PC-9 (cell line): ENCODE data around the gene STUB1. TPM values are rescaled to one million over a fixed set of nuclear protein-coding genes. Genes with fewer than 3 reads are reported as not detected.

Experiments used
- BruUV-seq: library from RNA; stranded (reverse); fragments of 400-500 nt; replicated peaks from 2 replicates; lab custom pipeline; 2021; lab: Mats Ljungman, UMichigan
- CTCF ChIA-PET: fragments of 300-600 bp; sonication (Branson Sonifier 250); formaldehyde crosslinking; loops from one replicate; lab custom pipeline; 2022; ENCODE audit warnings: antibody characterized with exemption; lab: Charles Lee
- POLR2A ChIA-PET: fragments of 300-600 bp; sonication (Branson Sonifier 250); formaldehyde crosslinking; loops from one replicate; lab custom pipeline; 2022; ENCODE audit warnings: antibody characterized with exemption; ENCODE audit not compliant: unreplicated experiment; lab: Charles Lee
- DNase-seq, 2 experiments: peaks; one replicate each; pipeline versions ENCODE4 v3.0.0 to v3.0.0-alpha.2; 2015 to 2022; ENCODE audit warnings: mixed read lengths in 1 of 2
- H2AFZ ChIP-seq: fragments of 200-600 bp; sonication (generic); 2 replicates; pipeline ENCODE4 v1.8.1; 2017; ENCODE audit warnings: antibody characterized with exemption
- H3F3A ChIP-seq: fragments of 200-600 bp; sonication (generic); 2 replicates; pipeline ENCODE4 v1.8.1; 2017; ENCODE audit warnings: antibody characterized with exemption, mild to moderate bottlenecking, low read depth; ENCODE audit not compliant: insufficient read depth
- H3K27ac ChIP-seq: fragments of 200-600 bp; sonication (generic); 2 replicates; pipeline ENCODE4 v1.6.1; 2016; ENCODE audit warnings: mixed run types
- H3K27me3 ChIP-seq: fragments of 200-600 bp; sonication (generic); 2 replicates; pipeline ENCODE4 v1.6.1; 2016; ENCODE audit warnings: low read depth, mixed run types; ENCODE audit not compliant: insufficient read depth
- H3K36me3 ChIP-seq: fragments of 200-600 bp; sonication (generic); 2 replicates; pipeline ENCODE4 v1.6.1; 2016; ENCODE audit warnings: low read depth, mixed run types
- H3K4me1 ChIP-seq: fragments of 200-600 bp; sonication (generic); replicated peaks from 2 replicates; pipeline ENCODE4 v1.6.1; 2016; ENCODE audit warnings: mixed run types; ENCODE audit not compliant: insufficient read depth
- H3K4me2 ChIP-seq: fragments of 200-600 bp; sonication (generic); 2 replicates; pipeline ENCODE4 v1.6.1; 2017; ENCODE audit warnings: mixed run types
- H3K4me3 ChIP-seq: fragments of 200-600 bp; sonication (generic); 2 replicates; pipeline ENCODE4 v1.6.1; 2016; ENCODE audit warnings: mixed run types
- H3K79me2 ChIP-seq: fragments of 200-600 bp; sonication (generic); 2 replicates; pipeline ENCODE4 v1.6.1; 2017; ENCODE audit warnings: low read depth, mixed run types
- H3K9me2 ChIP-seq: fragments of 200-600 bp; sonication (generic); 2 replicates; pipeline ENCODE4 v1.8.1; 2017; ENCODE audit warnings: mild to moderate bottlenecking; ENCODE audit not compliant: insufficient read depth
- H3K9me3 ChIP-seq: fragments of 200-600 bp; sonication (generic); 2 replicates; pipeline ENCODE4 v1.8.1; 2016; ENCODE audit warnings: low read depth; ENCODE audit not compliant: insufficient read depth
- H4K20me1 ChIP-seq: fragments of 200-600 bp; sonication (generic); 2 replicates; pipeline ENCODE4 v1.8.1; 2017; ENCODE audit not compliant: insufficient read depth
- EZH2 ChIP-seq: fragments of 200-600 bp; sonication (generic); IDR thresholded peaks from 2 replicates; pipeline ENCODE4 v1.8.0; 2017; ENCODE audit warnings: antibody characterized with exemption, low read depth
- intact Hi-C: fragments of 100-400 bp; cut with micrococcal nuclease; formaldehyde crosslinking; loops from one replicate; pipeline ENCODE4 v1.10.0; 2022; ENCODE audit not compliant: unreplicated experiment
- total RNA-seq: library from RNA; stranded (reverse); gene quantifications from 2 replicates; pipeline ENCODE4 v1.2.3, GENCODE V29; 2021
- TF ChIP-seq, protein P1 (sequence below): fragments of 200-600 bp; sonication (generic); conservative IDR thresholded peaks from 2 replicates; pipeline ENCODE4 v1.6.1; 2017; ENCODE audit warnings: mixed run types, antibody characterized with exemption, mild to moderate bottlenecking, moderate library complexity

STUB1 gene
- total RNA-seq, 1 experiment from 2014 or later, result 174 TPM

DNA sequence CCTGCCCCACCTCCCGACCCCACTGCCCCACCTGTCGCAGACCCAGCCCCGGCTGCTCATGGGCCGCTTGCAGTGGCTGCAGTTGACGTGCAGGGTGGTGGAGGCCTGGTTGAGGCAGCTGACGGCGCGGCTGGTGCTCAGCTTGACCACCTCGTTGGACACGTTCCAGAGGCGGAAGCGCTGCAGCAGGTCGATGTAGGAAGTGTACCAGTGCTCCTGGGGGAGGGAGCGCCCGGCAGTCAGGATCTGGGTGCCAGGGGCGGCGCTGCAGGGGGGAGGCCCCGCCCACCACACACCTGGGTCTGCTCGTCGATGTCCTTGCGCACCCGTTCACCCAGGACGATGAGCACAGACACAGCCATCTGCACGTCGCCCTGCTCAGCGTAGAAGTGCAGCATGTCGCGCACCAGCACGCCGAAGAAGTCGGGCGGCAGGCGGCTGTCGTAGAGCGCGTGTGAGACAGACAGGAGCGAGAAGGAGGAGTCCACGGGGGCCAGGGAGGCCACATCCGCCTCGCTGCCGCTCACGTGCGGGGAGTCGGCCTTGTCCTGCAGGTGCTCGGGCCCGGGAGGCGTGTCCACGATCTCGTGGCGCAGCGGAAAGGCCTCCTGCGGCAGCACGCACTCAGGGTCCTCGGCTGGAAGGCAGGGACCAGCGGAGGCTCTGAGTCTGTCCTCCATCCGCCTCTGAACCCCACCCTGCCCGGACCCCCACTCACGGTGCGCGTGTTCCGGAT, 4.9 kb downstream of the STUB1 start:
- peaks cover 31% of the 10 kb centered on the region; the same call in 1 of the 2 replicates for H3F3A ChIP-seq
- H3K4me3 ChIP-seq, result no peak overlapping the region
- H3K4me2 ChIP-seq, result peak overlapping the region; percentile 86
- H3K27me3 ChIP-seq, result no peaks in the 10 kb centered on the region
- DNase-seq, result no peak
- no peak overlapping the region for H2AFZ ChIP-seq
- H3K4me1 ChIP-seq, result peaks cover 41% of the 10 kb centered on the region
- peaks cover 45% of the 10 kb centered on the region for H3K79me2 ChIP-seq
- no TSS peak for BruUV-seq
- no peaks in the 10 kb centered on the region; the same call in 1 of the 2 replicates for H3K36me3 ChIP-seq
- H4K20me1 ChIP-seq, result peaks cover 30% of the 10 kb centered on the region
- intact Hi-C loops, result loop anchor here (5.0 kb wide), 1 partner anchor 158 kb away; the partner anchor contains the start of gene CAPN15
- H3K27ac ChIP-seq, result no peak overlapping the region
- no peaks in the 10 kb centered on the region for H3K9me3 ChIP-seq
- TF ChIP-seq, protein P1, sequence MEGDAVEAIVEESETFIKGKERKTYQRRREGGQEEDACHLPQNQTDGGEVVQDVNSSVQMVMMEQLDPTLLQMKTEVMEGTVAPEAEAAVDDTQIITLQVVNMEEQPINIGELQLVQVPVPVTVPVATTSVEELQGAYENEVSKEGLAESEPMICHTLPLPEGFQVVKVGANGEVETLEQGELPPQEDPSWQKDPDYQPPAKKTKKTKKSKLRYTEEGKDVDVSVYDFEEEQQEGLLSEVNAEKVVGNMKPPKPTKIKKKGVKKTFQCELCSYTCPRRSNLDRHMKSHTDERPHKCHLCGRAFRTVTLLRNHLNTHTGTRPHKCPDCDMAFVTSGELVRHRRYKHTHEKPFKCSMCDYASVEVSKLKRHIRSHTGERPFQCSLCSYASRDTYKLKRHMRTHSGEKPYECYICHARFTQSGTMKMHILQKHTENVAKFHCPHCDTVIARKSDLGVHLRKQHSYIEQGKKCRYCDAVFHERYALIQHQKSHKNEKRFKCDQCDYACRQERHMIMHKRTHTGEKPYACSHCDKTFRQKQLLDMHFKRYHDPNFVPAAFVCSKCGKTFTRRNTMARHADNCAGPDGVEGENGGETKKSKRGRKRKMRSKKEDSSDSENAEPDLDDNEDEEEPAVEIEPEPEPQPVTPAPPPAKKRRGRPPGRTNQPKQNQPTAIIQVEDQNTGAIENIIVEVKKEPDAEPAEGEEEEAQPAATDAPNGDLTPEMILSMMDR, result no peak
- TF ChIP-seq EZH2, result no peak
- ChIA-PET POLR2A (no interaction called here), CTCF (no interaction called here)
- H3K9me2 ChIP-seq, result no peaks in the 10 kb centered on the region

DNA sequence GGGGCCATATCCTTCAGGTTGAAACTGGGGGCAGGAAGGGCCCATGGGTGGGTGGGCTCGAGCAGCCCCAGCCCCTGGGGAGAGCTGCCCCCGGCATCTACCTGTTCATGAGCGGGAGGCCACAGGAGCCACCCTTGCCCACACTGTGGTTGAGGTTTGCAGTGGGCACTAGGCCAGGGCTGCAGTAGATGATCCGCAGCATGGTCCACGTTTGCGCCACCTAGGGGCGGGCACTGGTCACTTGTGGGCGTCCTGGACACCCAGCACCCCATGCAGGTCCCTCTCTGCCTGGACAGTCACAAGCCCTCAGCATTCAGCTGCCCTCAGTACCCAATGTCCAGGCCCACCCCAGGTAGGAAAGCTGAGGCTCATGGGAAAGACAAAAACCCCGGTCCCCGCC, 5.8 kb downstream of the STUB1 start:
- BruUV-seq, result no TSS peak
- intact Hi-C loops, result no loop called here
- Histone ChIP-seq H3K9me2 (no peaks in the 10 kb centered on the region), H3K4me3 (no peak overlapping the region), H3K9me3 (no peaks in the 10 kb centered on the region), H3K4me1 (peaks cover 46% of the 10 kb centered on the region), H3K36me3 (no peaks in the 10 kb centered on the region; the same call in 1 of the 2 replicates), H2AFZ (no peak overlapping the region), H3F3A (peaks cover 32% of the 10 kb centered on the region; the same call in 1 of the 2 replicates), H3K27me3 (no peaks in the 10 kb centered on the region), H4K20me1 (peaks cover 26% of the 10 kb centered on the region), H3K27ac (no peak overlapping the region), H3K79me2 (peaks cover 41% of the 10 kb centered on the region), H3K4me2 (no peak overlapping the region)
- ChIA-PET POLR2A (no interaction called here), CTCF (no interaction called here)
- DNase-seq, result peak in 1 of 2 experiments; percentile 65
- TF ChIP-seq EZH2, result no peak
- TF ChIP-seq, protein P1, result peak; percentile 71

DNA sequence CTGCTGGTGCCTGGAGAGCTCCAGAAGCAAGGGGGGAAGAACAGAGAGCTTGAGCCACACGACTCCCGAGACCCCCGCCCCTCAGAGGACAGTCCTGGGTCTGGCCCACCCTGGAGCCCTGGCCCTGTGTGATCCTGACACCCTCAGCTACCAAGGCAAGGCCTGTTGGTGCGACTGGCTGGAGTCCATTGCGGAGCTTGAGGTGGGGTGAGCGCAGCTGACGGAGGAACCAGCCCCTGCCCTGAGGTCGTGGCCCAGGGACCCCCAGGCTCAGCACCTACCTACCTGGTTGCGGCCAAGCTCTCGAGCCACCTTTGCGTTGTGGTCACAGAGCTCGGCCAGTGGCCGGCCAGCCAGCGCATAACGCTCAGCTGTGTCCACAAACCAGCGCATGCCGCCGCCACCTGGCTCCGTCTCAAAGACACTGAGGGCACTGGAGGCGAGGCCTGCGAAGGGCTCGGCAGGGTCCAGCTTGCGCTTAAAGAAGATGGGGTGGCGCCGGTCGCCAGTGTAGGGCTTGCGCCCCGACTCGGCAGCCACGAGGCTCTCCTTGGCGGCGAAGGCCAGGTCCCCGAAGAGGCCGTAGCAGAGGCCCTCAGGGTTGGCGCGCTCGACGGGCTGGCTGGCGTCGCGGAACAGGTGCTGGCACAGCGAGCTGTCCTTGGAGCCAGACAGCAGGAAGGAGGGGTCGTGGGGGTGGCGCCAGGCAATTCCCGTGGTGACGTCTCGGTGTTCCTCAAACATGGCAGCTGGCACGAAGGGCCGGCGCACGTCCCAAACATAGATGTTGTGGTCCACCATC, 6.5 kb downstream of the STUB1 start:
- H3K4me1 ChIP-seq, result peaks cover 43% of the 10 kb centered on the region
- intact Hi-C loops, result no loop called here
- H3K9me3 ChIP-seq, result no peaks in the 10 kb centered on the region
- H3K36me3 ChIP-seq, result no peaks in the 10 kb centered on the region; the same call in 1 of the 2 replicates
- H2AFZ ChIP-seq, result no peak overlapping the region
- DNase-seq, result no peak
- CTCF ChIA-PET, result no interaction called here
- TF ChIP-seq, protein P1, result no peak
- TF ChIP-seq EZH2, result no peak
- peaks cover 36% of the 10 kb centered on the region for H3F3A ChIP-seq
- H4K20me1 ChIP-seq, result peaks cover 20% of the 10 kb centered on the region
- BruUV-seq, result no TSS peak
- H3K27ac ChIP-seq, result no peak overlapping the region
- POLR2A ChIA-PET, result no interaction called here
- peaks cover 34% of the 10 kb centered on the region for H3K79me2 ChIP-seq
- H3K9me2 ChIP-seq, result no peaks in the 10 kb centered on the region
- H3K4me3 ChIP-seq, result no peak overlapping the region
- no peaks in the 10 kb centered on the region for H3K27me3 ChIP-seq
- no peak overlapping the region for H3K4me2 ChIP-seq
